Smooth muscle cell (in vitro differentiated cells): Measurements from ENCODE around the gene SPOCK1. TPM values are rescaled to one million over a fixed set of nuclear protein-coding genes. Genes with fewer than 3 reads are reported as not detected.

Experiments used
- DNase-seq: peaks from one replicate; lab custom pipeline; 2025; ENCODE audit not compliant: unreplicated experiment; lab: John Stamatoyannopoulos, UW
- H2AFZ ChIP-seq: fragments of 200-600 bp; sonication (generic); 2 replicates; pipeline ENCODE4 v1.6.0; 2016; ENCODE audit warnings: antibody characterized with exemption, low read depth, mild to moderate bottlenecking
- H3F3A ChIP-seq: fragments of 200-600 bp; sonication (generic); 2 replicates; pipeline ENCODE4 v1.6.0; 2017; ENCODE audit warnings: antibody characterized with exemption, low read depth
- H3K27ac ChIP-seq: fragments of 200-600 bp; sonication (generic); 2 replicates; pipeline ENCODE4 v1.5.1; 2016; ENCODE audit warnings: low read depth, mild to moderate bottlenecking
- H3K27me3 ChIP-seq: fragments of 200-600 bp; sonication (generic); 2 replicates; pipeline ENCODE4 v1.6.1; 2016; ENCODE audit warnings: low read depth, mild to moderate bottlenecking
- H3K36me3 ChIP-seq: fragments of 200-600 bp; sonication (generic); 2 replicates; pipeline ENCODE4 v1.5.1; 2016; ENCODE audit warnings: low read depth
- H3K4me1 ChIP-seq: fragments of 200-600 bp; sonication (generic); 2 replicates; pipeline ENCODE4 v1.5.1; 2016; ENCODE audit warnings: low read depth
- H3K4me2 ChIP-seq: fragments of 200-600 bp; sonication (generic); 2 replicates; pipeline ENCODE4 v1.6.0; 2016; ENCODE audit warnings: mild to moderate bottlenecking
- H3K4me3 ChIP-seq: fragments of 200-600 bp; sonication (generic); 2 replicates; pipeline ENCODE4 v1.5.1; 2016; ENCODE audit warnings: mild to moderate bottlenecking
- H3K79me2 ChIP-seq: fragments of 200-600 bp; sonication (generic); 2 replicates; pipeline ENCODE4 v1.6.0; 2016; ENCODE audit warnings: low read depth, mild to moderate bottlenecking
- H3K9ac ChIP-seq: fragments of 200-600 bp; sonication (generic); 2 replicates; pipeline ENCODE4 v1.6.0; 2016; ENCODE audit warnings: low read depth
- H3K9me3 ChIP-seq: fragments of 200-600 bp; sonication (generic); replicated peaks from 2 replicates; pipeline ENCODE4 v1.5.1; 2016; ENCODE audit warnings: low read depth
- H4K20me1 ChIP-seq: fragments of 200-600 bp; sonication (generic); 2 replicates; pipeline ENCODE4 v1.6.0; 2016; ENCODE audit warnings: low read depth
- WGBS: methylation state at CpG from one replicate; pipeline ENCODE4 v1.1.7; 2016; ENCODE audit warnings: low lambda C conversion rate; 5-methylcytosine and 5-hydroxymethylcytosine counted together
- polyA plus RNA-seq: library from polyadenylated mRNA; unstranded; fragments of >200 nt; fragmentation: Nextera tagmentation; extraction: Ambion mirVana; gene quantifications from 2 replicates; pipeline ENCODE4 v1.2.1, GENCODE V29; 2016
- total RNA-seq: library from RNA; depleted of rRNA; stranded (reverse); fragments of >200 nt; gene quantifications from 2 replicates; pipeline ENCODE4 v1.2.3, GENCODE V29; 2014
- TF ChIP-seq, protein P1 (sequence below): fragments of 200-600 bp; sonication (generic); IDR thresholded peaks from 2 replicates; pipeline ENCODE4 v1.5.1; 2017; ENCODE audit warnings: borderline replicate concordance, mild to moderate bottlenecking, antibody characterized with exemption; ENCODE audit not compliant: insufficient read depth, poor library complexity, severe bottlenecking

Gene SPOCK1
- total and polyA plus RNA-seq, 2 experiments from 2014 or later: 56.2 to 80.0 TPM

DNA sequence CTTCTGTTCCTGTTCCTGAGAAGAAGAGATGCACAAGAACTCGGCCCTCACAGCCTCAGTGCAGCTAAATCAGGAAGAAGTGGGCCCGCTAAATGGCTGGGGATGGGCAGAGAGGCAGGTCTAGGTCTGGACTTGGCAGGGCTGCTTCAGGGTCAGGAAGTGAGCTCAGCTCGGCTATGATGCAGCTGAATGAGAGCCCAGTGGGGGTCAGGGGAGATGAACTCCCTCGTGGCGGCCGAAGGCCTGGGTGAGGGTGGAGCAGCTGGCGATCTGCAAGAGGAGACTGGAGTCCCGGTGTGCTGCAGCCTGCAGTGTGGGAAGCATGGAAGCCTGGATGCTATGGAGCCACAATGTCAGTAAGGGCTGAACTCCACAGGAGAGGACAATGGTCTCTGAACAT lies 466.2 kb downstream of the SPOCK1 start:
- no peak for DNase-seq
- Histone ChIP-seq H3K9me3 (no peaks in the 10 kb centered on the region), H3K27me3 (no peaks in the 10 kb centered on the region), H4K20me1 (no peaks in the 10 kb centered on the region), H3K27ac (no peak overlapping the region), H3K9ac (no peak overlapping the region), H3K4me1 (no peaks in the 10 kb centered on the region), H3F3A (no peaks in the 10 kb centered on the region), H3K4me3 (no peak overlapping the region), H2AFZ (no peak overlapping the region), H3K4me2 (no peak overlapping the region), H3K36me3 (no peaks in the 10 kb centered on the region), H3K79me2 (no peaks in the 10 kb centered on the region)
- 86% methylated on average over 8 of the region's 8 CpGs for WGBS
- TF ChIP-seq, protein P1, sequence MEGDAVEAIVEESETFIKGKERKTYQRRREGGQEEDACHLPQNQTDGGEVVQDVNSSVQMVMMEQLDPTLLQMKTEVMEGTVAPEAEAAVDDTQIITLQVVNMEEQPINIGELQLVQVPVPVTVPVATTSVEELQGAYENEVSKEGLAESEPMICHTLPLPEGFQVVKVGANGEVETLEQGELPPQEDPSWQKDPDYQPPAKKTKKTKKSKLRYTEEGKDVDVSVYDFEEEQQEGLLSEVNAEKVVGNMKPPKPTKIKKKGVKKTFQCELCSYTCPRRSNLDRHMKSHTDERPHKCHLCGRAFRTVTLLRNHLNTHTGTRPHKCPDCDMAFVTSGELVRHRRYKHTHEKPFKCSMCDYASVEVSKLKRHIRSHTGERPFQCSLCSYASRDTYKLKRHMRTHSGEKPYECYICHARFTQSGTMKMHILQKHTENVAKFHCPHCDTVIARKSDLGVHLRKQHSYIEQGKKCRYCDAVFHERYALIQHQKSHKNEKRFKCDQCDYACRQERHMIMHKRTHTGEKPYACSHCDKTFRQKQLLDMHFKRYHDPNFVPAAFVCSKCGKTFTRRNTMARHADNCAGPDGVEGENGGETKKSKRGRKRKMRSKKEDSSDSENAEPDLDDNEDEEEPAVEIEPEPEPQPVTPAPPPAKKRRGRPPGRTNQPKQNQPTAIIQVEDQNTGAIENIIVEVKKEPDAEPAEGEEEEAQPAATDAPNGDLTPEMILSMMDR: no peak

DNA sequence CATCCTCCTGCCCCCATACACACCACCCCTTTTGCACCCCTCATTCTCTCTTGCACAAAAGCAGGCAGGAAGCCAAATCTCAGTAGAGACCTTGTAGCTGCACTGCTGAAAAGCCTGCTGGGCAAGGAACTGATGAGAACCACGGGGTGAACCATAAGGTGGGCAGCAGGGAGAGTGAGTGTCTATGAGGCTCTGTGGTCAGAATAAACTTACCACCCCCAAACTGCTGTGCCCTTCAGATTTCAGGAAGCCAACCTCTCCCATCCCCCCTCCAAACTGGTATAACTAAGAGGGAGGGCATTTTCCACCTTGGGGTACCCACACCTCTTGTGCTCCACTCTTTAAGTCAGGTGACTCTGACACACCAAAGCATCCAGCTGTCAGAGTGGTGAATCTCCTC lies 471.4 kb downstream of the SPOCK1 start:
- TF ChIP-seq, protein P1: no peak
- Histone ChIP-seq H3K9me3 (no peaks in the 10 kb centered on the region), H3K4me1 (no peaks in the 10 kb centered on the region), H4K20me1 (no peaks in the 10 kb centered on the region), H3F3A (no peaks in the 10 kb centered on the region), H3K27me3 (no peaks in the 10 kb centered on the region), H3K9ac (no peak overlapping the region), H2AFZ (no peak overlapping the region), H3K79me2 (no peaks in the 10 kb centered on the region), H3K27ac (no peak overlapping the region), H3K4me2 (no peak overlapping the region), H3K4me3 (no peak overlapping the region), H3K36me3 (no peaks in the 10 kb centered on the region)
- WGBS: 88% methylated on average over 1 of the region's 1 CpG
- DNase-seq: no peak

DNA sequence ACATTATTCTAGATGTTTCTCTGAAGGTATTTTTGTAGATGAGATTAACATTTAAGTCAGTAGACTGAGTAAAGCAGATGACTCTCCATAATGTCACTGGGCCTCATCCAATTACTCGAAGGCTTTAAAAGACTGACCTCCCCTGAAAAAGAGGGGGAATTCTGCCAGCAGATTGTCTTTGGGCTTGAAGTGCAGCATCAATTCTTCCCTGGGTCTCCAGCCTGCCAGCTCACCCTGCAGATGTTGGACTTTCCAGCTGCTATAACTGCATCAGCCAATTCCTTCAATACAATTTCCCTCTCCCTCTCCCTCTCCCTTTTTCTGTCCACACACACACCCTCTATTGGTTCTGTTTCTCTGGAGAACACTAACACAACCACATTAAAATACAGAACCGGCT lies 472.8 kb downstream of the SPOCK1 start:
- Histone ChIP-seq H3K27me3 (no peaks in the 10 kb centered on the region), H3K36me3 (no peaks in the 10 kb centered on the region), H2AFZ (no peak overlapping the region), H3K4me3 (no peak overlapping the region), H3K27ac (no peak overlapping the region), H3K9me3 (no peaks in the 10 kb centered on the region), H3K4me1 (no peaks in the 10 kb centered on the region), H3K4me2 (no peak overlapping the region), H3K79me2 (no peaks in the 10 kb centered on the region), H3K9ac (no peak overlapping the region), H4K20me1 (no peaks in the 10 kb centered on the region), H3F3A (no peaks in the 10 kb centered on the region)
- DNase-seq: no peak
- TF ChIP-seq, protein P1: no peak
- 100% methylated on average over 2 of the region's 2 CpGs for WGBS

DNA sequence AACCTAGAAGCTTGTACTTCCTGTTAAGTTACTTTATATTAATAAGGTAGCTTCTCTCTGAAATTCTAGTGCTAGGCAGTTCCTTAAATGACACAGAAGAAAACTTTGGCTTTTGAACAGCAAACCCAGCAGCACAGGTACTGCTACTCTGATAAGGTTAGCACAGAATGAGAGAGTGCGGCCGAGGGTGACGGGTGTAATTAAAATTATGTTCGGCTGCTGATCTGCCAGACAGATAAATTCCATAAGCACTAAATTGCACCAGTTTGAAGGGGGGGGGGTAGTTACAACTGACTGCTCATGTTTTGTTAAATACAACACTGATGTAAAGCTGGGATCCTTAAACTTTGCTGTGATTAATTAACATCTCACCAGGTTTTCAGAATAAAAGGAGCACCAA lies 475.1 kb downstream of the SPOCK1 start:
- WGBS: 64% methylated on average over 4 of the region's 4 CpGs
- no peak overlapping the region for H3K9ac ChIP-seq
- no peak overlapping the region for H3K4me3 ChIP-seq
- no peaks in the 10 kb centered on the region for H3K79me2 ChIP-seq
- H3K36me3 ChIP-seq: no peaks in the 10 kb centered on the region
- no peaks in the 10 kb centered on the region for H3K9me3 ChIP-seq
- no peaks in the 10 kb centered on the region for H3K4me1 ChIP-seq
- no peak for DNase-seq
- TF ChIP-seq, protein P1: no peak
- H3K27me3 ChIP-seq: peaks cover 4% of the 10 kb centered on the region
- no peaks in the 10 kb centered on the region for H3F3A ChIP-seq
- H4K20me1 ChIP-seq: no peaks in the 10 kb centered on the region
- H2AFZ ChIP-seq: no peak overlapping the region
- H3K4me2 ChIP-seq: no peak overlapping the region
- H3K27ac ChIP-seq: no peak overlapping the region
